ENCODE measurements around the gene GFRA1.

The GFRA1 gene

DNA sequence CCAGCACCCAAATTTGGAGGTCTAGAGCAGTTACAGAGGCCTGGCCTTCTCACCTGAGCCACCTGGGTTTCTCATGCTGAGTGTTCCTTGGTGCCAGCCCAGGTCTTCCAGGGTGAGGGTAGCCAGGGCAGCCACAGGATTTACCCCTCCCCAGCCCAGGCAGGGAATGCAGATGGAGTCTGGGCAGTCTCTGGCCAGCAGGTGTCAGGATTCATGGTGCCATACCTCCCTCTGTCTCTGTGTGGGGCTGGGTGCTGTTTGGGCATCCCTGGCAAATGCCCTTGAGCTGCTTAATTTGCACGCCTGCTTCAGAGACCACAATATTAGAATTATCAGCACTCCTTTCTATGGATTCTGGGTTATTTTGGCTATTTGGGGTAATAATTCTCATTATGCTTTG is 246.7 kb downstream of the GFRA1 start:
- Histone ChIP-seq H3K4me1 (ENCODE audit: insufficient read depth, low read length, severe bottlenecking) (no peaks in the 10 kb centered on the region), H3K4me3 (ENCODE audit: low read depth, low read length, poor library complexity, severe bottlenecking) (no peak overlapping the region), H3K27ac (ENCODE audit: low read depth, low read length, poor library complexity, severe bottlenecking) (no peak overlapping the region), H4K20me1 (ENCODE audit: insufficient read depth, low read length) (no peaks in the 10 kb centered on the region), H3K79me2 (ENCODE audit: insufficient read depth, low read length) (no peaks in the 10 kb centered on the region), H3F3A (ENCODE audit: insufficient read depth, low read length) (no peaks in the 10 kb centered on the region), H3K36me3 (ENCODE audit: insufficient read depth, low read length) (no peaks in the 10 kb centered on the region), H3K4me2 (ENCODE audit: low read length) (no peak overlapping the region), H3K9me3 (ENCODE audit: low read length) (no peaks in the 10 kb centered on the region), H3K9me2 (ENCODE audit: low read depth, low read length) (no peaks in the 10 kb centered on the region), H2AFZ (ENCODE audit: low read length) (no peak overlapping the region), H3K27me3 (ENCODE audit: insufficient read depth, low read length) (no peaks in the 10 kb centered on the region), H3K9ac (ENCODE audit: low read length) (no peak overlapping the region)
- no peak for TF ChIP-seq EZH2 (IDR thresholded peaks at IDR 0.05; ENCODE audit: borderline replicate concordance, low read length)
- TF ChIP-seq, protein P1, sequence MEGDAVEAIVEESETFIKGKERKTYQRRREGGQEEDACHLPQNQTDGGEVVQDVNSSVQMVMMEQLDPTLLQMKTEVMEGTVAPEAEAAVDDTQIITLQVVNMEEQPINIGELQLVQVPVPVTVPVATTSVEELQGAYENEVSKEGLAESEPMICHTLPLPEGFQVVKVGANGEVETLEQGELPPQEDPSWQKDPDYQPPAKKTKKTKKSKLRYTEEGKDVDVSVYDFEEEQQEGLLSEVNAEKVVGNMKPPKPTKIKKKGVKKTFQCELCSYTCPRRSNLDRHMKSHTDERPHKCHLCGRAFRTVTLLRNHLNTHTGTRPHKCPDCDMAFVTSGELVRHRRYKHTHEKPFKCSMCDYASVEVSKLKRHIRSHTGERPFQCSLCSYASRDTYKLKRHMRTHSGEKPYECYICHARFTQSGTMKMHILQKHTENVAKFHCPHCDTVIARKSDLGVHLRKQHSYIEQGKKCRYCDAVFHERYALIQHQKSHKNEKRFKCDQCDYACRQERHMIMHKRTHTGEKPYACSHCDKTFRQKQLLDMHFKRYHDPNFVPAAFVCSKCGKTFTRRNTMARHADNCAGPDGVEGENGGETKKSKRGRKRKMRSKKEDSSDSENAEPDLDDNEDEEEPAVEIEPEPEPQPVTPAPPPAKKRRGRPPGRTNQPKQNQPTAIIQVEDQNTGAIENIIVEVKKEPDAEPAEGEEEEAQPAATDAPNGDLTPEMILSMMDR (IDR thresholded peaks at IDR 0.05; ENCODE audit: low read length) = no peak

DNA sequence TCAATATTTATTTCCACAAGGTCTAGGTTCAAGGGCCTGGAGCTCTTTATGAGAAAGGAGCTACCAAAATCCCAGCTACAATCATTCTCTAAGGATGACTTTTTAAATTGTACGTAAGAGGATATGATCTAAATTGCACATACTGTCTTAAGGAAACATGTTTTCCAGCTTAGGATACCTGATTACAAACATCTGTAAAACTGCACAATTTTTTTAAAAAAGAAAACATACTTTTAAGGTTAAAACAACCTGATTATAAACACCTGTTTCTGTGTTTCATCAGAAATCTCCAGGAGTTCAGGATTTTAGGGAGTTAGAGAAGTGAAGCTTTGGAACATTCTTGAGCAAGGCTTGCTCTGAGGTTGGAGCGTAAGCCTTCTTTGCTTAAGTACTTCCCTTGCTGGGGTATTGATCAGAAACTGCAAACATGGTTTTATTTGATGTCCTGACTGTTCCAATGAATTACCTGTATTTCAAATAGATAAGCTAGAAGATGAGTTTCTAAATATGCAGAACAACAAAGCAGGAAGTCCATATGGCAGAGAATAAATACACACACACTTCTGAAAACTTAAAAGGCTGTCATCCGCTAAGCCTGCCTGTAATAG is 248.6 kb downstream of the GFRA1 start:
- Histone ChIP-seq H3F3A (ENCODE audit: insufficient read depth, low read length) (no peaks in the 10 kb centered on the region), H4K20me1 (ENCODE audit: insufficient read depth, low read length) (no peaks in the 10 kb centered on the region), H3K27me3 (ENCODE audit: insufficient read depth, low read length) (no peaks in the 10 kb centered on the region), H3K27ac (ENCODE audit: low read depth, low read length, poor library complexity, severe bottlenecking) (no peak overlapping the region), H3K4me1 (ENCODE audit: insufficient read depth, low read length, severe bottlenecking) (no peaks in the 10 kb centered on the region), H3K4me3 (ENCODE audit: low read depth, low read length, poor library complexity, severe bottlenecking) (no peak overlapping the region), H3K36me3 (ENCODE audit: insufficient read depth, low read length) (no peaks in the 10 kb centered on the region), H3K9me3 (ENCODE audit: low read length) (no peaks in the 10 kb centered on the region), H3K79me2 (ENCODE audit: insufficient read depth, low read length) (no peaks in the 10 kb centered on the region), H2AFZ (ENCODE audit: low read length) (no peak overlapping the region), H3K4me2 (ENCODE audit: low read length) (no peak overlapping the region), H3K9me2 (ENCODE audit: low read depth, low read length) (no peaks in the 10 kb centered on the region), H3K9ac (ENCODE audit: low read length) (no peak overlapping the region)
- TF ChIP-seq, protein P1 (IDR thresholded peaks at IDR 0.05; ENCODE audit: low read length) = no peak
- TF ChIP-seq EZH2 (IDR thresholded peaks at IDR 0.05; ENCODE audit: borderline replicate concordance, low read length) = no peak

DNA sequence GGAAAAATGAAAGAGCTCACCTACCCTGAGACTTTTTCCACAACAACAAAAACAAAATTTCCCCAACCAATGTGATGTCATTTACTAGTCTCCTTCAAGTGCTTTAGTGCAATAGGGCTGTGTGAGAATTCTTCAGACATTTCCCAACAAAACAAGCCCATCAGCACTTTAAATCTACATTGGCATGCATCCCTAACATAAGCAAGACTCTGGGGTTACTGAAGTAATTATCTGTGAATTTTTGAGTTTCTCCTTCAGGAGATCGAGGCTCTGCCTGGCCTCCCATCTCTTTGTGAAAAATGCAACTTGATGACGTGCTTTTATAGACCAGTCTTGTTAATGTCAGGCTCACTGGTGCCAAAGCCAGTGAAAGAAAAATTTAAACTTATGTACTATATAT is 255.6 kb downstream of the GFRA1 start:
- Histone ChIP-seq H3K27me3 (ENCODE audit: insufficient read depth, low read length) (no peaks in the 10 kb centered on the region), H3K9ac (ENCODE audit: low read length) (no peak overlapping the region), H3K4me2 (ENCODE audit: low read length) (no peak overlapping the region), H3K9me3 (ENCODE audit: low read length) (no peaks in the 10 kb centered on the region), H4K20me1 (ENCODE audit: insufficient read depth, low read length) (no peaks in the 10 kb centered on the region), H3K9me2 (ENCODE audit: low read depth, low read length) (no peaks in the 10 kb centered on the region), H2AFZ (ENCODE audit: low read length) (no peak overlapping the region), H3K4me3 (ENCODE audit: low read depth, low read length, poor library complexity, severe bottlenecking) (no peak overlapping the region), H3K36me3 (ENCODE audit: insufficient read depth, low read length) (no peaks in the 10 kb centered on the region), H3F3A (ENCODE audit: insufficient read depth, low read length) (no peaks in the 10 kb centered on the region), H3K79me2 (ENCODE audit: insufficient read depth, low read length) (no peaks in the 10 kb centered on the region), H3K27ac (ENCODE audit: low read depth, low read length, poor library complexity, severe bottlenecking) (no peak overlapping the region), H3K4me1 (ENCODE audit: insufficient read depth, low read length, severe bottlenecking) (no peaks in the 10 kb centered on the region)
- TF ChIP-seq EZH2 (IDR thresholded peaks at IDR 0.05; ENCODE audit: borderline replicate concordance, low read length) = no peak
- TF ChIP-seq, protein P1 (IDR thresholded peaks at IDR 0.05; ENCODE audit: low read length) = no peak

Data from OCI-LY1 (cell line).